Measurements from ENCODE around the gene TMEM150B.

The TMEM150B gene, protein sequence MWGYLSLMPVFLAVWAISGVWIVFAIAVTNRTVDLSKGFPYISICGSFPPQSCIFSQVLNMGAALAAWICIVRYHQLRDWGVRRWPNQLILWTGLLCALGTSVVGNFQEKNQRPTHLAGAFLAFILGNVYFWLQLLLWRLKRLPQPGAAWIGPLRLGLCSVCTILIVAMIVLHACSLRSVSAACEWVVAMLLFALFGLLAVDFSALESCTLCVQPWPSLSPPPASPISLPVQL

DNA sequence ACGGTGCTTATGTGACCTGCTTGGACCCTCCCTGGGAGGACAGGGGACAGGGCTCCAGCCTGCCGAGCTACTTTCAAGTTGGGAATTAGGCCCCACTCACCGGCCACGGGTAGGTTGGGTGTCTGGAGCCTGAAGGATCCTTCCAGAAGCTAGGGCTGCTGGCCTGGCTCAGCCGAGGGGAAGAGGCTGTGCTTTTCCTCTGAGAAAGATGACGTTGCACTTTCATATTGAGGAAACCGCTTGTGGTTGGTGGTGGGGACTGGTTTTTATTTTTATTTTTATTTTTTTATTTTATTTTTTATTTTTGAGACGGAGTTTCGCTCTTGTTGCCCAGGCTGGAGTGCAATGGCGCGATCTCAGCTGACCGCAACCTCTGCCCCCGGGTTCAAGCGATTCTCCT lies at the start of gene TMEM150B:
Gene TMEM150B (minus strand): TSS at position 170 of the 400 bp plus-strand sequence. CDS start 4,305 bp downstream, outside the sequence.
- peak; percentile 47 for DNase-seq

DNA sequence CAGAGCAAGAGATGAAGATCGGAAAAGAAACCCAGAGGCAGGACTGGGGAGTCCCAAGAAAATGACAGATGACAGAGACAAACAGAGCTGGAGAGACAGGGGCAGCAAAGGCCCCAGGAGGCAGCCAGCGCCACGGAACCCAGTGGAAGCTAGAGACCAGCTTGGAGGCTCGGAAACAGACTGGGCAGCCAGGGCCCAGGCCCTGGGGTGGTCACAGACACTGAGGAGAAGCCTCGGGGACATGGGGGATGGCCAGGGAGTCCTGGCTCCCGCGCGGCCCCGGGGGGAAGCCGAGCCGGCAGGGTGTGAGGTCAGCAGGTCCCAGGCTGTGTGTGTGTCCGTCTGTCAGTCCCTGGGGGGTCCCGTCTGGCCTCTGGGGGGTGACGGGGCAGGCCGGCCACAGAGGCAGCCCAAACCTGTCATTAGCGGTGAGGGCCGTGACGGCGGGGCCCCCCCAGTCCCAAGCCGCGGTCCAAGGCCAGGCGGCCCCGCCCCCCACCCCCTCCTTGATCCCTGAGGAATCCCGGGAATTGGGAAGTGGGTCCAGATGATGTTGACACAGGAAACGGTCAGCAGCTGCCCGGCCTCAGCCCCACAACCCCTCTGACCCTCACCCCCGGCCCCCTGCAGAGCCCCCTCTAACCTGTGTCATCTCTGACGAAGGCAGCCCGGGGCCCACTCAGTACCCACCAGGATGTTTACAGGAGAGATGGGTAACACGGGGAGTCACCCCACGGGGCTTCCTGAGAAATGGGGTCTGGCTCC lies 49.0 kb upstream of the TMEM150B start:
- DNase-seq = no peak

DNA sequence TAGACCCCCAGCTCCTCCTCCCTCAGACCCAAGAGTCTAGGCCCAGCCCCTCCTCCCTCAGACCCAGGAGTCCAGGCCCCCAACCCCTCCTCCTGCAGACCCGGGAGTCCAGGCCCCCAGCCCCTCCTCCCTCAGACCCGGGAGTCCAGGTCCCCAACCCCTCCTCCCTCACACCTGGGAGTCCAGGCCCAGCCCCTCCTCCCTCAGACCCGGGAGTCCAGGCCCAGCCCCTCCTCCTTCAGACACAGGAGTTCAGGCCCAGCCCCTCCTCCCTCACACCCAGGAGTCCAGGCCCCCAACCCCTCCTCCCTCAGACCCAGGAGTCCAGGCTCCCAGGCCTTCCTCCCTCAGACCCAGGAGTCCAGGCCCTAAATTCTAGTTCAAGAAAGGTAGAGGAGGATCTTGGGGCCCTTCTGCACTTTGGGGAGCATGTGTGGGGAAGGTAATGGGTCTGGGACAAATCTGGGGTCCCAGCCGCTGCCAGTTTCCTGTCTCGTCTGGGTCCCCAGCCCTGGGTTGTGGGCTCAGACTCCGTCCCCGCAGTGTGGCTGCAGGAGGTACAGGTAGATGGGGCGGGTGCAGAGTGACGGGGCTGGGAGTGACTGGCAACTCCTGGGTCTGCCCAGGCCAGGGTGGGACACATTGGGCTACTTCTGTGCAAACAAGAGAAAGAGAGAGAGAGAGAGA lies 48.3 kb upstream of the TMEM150B start:
- DNase-seq = no peak

DNA sequence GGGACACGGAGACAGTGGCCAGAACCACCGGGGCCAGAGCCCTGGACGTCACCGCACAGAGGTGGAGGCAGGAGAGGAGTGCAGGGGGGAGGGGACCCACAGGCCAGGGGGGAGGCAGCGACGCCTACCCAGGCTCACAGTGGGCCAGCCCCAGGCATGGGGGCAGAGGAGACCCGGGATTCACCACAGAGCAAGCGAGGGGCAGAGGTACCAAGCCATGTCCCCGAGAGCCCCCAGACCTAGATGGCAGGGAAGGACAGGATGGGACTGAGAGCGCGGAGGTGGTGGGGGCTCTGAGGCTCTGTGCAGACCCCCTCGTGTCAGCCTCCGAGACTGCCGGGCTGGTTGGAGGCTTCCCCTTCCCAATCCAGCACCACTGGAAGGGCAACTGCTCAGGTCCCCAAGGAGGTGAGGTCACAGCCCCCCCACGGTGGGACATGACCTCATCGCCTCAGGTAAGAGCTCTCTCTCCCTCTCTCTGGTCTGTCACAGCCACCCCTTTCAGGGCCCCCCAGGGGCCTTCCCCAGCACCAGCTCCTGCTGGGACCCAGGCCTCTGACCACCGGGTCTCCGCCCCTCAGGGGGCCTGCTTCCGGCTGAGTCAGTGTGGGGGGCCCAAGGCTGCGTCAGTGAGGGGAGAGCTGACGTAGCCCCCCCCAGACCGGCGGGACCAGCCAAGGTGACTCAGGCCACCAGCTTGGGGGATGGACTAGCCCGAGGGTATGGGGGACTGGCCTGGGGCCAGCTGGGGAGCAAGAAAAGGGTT lies 47.4 kb upstream of the TMEM150B start:
- DNase-seq = no peak

DNA sequence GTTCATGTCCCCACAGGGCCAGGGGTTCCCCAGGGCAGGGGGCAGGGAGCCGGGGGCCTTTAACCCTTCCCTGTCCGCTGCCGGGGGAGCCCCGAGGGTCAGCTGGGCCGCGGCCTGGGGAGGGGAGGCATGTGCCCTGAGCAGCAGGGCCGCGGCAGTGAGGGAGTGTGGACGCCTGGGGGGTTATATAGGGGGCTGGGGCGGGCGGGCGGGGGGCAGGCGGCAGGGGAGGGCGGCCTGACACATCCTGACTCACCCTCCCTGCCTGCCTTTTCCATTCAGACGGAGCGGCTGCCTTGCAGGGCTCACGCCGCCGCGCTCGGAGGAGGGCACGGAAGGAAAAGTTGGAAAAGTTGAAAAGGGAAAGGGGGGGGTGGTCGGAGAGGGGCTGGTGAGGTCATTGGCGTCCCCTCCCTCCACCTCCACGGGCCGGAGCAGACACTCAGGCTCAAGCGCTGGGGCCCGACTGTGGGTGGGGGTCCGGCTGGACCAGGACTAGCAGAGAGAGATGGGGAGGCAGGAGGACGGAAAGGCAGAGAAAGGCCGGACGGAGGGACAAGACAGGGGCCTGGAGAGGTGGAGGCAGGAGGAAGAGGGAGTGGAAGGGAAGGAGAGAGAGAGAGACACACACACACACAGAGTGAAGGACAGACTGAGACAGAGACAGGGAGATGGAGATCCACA lies 45.3 kb upstream of the TMEM150B start, which contains the start of gene IL11:
Gene IL11 (minus strand): TSS at position 159 of the 684 bp plus-strand sequence. CDS start 153 bp downstream, at position 6.
- DNase-seq = no peak

DNA sequence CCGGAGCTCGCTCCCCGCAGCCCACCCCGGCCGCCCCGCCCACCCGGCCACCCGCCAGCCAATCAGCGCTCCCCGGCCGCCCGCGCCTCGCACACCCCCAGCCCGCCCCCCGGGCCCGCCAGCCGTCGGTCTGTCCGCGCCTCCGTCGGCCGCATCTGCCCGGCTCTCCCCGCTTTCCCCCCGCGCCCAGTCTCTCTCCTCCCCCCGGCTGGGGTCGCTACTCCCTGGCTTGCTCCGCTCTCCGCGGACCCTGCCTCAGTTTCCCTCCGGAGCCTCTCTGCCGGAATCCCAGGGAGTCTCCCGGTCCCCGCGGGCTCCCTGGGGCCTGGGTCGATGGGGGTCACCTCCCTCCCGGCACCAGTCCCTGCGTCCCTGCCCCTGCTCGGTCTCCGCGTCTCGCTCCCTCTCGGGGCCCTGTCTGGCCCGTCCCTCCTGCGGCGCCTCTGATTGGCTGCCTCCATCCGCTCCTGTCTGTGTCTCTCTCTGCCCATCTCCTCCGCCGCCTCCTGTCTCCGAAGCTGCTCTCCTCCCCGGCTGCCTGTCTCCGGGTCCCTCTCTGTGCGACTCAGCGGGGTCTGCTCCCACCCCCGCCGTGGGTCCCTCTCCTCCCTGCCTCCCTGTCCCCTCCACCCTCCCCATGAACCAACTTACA lies 44.6 kb upstream of the TMEM150B start:
- no peak for DNase-seq

DNA sequence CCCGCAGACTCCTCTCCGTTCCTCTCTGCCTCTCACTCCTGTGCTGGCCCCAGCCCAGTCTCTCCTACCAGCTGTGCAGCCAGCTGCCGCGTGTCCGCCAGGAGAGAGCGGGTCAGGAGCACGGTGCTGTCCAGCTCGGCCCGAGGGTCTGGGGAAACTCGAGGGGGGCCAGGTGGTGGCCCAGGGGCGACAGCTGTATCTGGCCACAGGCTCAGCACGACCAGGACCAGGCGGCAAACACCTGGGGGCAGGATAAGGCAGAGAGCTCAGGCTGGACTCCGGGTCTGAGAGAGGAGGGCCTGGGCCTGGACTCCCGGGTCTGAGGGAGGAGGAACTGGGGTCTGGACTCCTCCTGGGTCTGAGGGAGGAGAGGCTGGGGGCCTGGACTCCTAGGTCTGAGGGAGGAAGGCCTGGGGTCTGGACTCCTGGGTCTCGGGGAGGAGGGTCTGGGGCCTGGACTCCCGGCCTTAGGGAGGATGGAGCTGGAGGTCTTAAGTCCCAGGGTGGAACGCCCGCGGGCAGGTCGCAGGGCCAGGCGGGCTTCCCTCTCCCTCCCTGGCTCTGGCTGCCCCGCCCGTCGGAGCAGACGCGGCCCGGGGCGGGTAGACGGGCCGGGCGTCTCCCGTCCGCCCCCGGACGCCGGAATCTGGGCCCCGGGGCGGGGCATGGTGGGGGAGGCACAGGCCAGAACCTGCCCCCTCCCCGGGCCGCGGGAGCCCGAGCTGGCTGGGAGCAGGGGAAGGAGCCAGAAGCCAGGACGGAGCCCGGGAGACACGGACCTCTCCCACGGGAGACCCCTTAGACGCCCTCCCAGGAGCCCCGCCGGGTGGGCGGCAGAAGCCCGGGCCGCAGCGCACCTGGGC lies 43.8 kb upstream of the TMEM150B start:
- no peak for DNase-seq

DNA sequence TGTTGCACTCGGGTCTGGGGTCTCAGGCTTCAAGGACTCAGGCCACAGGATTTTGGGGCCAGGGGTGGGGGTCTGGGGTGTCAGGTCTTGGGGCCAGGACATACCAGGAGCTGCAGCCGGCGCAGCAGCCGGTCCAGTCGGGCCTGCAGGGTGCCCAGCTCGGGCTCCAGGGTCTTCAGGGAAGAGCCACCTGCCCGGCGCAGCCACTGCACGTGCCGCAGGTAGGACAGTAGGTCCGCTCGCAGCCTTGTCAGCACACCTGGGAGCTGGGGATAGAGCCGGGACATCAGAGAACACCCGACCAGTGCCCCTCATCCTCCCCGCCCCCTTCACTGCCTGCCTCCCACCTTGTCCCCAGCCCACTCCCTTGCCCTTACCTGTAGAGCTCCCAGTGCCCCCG lies 43.0 kb upstream of the TMEM150B start:
- no peak for DNase-seq

DNA sequence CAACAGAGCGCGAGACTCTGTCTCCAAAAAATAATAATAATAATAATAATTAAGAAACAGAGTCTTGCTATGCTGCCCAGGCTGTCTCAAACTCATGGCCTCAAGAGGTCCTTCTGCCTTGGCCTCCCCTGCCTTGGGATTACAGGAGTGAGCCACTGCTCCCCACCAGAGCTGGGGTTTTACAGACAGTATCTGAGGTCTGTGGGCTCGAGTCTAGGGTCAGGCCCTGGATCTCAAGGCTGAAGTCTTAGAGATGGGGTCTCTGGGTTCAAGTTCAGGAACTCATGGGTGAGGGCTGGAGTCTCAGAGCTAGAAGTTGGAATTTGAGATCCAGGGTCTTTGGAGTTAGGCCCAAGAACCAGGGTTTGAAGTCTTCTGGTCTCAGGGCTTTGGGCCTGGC lies 41.6 kb upstream of the TMEM150B start:
- DNase-seq = no peak

DNA sequence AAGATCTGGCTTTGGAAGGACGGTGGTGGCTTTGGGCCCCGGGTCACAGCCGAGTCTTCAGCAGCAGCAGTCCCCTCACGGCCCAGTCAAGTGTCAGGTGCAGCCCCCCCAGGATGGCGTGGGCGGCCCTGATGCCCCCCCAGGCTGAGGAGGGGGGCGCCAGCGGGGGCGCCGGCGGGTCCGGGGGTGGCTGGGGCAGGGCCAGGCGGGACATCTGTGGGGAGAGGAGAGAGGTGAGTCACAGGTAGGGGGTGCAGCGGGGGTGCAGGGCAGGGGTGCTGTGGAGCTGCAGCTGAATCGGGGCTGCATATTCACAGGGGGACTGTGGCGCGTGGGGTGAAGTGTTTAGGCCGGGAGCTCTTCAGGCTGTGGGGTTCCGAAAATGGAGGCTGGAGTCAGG lies 40.8 kb upstream of the TMEM150B start:
- DNase-seq = no peak

DNA sequence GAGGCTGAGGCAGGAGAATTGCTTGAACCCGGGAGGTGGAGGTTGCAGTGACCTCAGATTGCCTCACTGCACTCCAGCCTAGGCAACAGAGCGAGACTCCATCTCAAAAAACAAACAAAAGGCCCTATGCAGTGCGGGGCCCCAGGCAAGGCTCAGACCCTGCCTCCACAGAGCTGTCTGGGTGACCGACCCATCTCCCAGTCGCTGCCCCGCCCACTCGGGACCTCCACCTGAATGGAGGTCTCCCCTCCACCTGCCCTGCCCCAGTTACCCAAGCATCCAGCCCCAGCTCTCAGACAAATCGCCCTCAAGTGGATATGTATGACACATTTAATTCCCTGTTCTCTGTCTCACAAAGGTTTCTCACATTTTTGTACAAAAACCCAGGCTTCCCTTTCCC lies 40.1 kb upstream of the TMEM150B start:
- no peak for DNase-seq

DNA sequence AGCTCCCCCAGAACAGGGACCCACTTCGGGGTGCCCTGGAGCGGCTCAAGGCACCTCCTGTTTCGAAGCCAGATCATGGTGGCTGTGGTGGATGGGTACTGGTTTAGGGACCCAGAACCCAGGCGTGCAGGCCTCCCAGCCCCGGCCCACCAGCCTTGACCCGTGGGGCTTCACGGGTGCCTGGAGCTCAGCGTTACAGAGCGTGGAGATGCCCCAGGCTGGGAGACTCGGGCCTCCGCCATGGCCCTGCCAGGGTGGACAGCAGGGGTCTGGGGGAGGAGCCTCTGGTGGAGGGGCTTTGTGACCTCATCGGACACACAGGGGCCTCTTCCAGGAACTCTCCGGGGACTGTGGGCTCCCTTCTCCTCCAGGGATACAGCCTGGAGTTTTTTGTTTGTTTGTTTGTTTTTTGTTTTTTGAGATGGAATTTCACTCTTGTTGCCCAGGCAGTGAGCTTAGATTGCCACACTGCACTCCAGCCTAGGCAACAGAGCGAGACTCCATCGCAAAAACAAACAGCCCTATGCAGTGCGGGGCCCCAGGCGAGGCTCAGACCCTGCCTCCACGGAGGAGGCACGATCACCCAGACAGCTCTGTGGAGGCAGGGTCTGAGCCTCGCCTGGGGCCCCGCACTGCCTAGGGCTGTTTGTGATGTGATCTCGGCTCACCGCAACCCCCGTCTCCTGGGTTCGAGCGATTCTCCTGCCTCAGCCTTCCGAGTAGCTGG lies 38.0 kb upstream of the TMEM150B start, which contains the start of gene GARIN5B:
Gene GARIN5B (minus strand): TSS at position 271 of the 727 bp plus-strand sequence. CDS start 194 bp downstream, at position 77.
- no peak for DNase-seq

DNA sequence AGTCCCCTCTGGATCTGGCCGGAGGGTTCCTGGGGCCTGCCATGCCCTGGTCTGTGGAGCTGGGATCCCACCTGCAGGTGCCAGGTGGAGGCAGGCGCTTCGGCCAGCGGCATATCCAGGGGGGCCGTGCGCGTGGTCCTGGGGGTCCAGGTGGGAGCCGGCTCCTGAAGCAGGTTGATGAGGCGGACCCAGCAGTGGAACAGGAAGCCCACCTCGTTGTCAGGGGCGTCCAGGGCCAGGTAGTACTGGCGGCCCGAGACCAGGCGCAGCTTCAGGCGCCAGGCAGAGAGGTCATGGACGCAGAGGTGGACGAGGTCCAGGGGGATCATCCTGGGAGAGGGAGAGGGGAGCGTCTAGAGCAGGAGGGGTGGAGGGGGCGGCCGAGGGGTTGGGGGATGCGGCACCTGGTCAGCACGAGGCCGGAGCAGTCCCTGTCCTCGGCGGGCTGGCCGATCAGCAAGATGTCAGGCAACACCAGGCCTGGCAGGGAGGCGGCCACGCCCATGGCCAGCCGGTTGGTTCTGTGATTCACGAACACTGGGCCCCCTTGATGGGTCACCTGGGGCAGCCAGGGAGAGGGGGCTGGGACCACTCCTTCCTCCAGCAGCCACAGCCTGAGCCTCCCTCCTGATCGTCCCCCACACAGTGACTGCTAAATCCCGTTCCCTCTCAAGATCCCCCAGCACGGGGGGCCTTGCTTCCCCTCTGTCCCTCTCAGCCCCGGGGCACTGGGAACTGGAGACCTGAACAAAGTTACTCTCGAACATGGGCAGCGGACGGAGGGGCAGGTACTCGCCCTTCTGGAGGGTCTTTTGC lies 37.2 kb upstream of the TMEM150B start:
- no peak for DNase-seq

DNA sequence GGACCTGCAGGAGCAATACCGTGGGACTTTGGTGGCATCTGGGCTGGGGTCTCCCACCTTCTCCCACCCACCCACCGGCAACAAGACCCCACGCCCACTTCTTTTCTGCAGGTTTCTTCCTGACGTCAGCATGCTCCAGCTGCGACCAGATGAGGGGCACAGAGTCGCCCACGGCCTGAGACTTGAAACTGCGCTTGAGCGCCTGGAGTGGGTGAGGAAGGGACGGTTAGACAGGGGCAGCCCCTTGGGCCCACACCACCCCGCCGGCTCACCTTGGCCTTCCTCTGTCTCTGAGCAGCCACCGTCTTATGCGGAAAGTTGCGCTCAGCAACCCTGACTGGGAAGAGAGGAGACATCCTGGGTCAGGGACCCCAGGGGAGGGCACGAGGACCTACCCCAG lies 35.8 kb upstream of the TMEM150B start:
- DNase-seq = no peak

DNA sequence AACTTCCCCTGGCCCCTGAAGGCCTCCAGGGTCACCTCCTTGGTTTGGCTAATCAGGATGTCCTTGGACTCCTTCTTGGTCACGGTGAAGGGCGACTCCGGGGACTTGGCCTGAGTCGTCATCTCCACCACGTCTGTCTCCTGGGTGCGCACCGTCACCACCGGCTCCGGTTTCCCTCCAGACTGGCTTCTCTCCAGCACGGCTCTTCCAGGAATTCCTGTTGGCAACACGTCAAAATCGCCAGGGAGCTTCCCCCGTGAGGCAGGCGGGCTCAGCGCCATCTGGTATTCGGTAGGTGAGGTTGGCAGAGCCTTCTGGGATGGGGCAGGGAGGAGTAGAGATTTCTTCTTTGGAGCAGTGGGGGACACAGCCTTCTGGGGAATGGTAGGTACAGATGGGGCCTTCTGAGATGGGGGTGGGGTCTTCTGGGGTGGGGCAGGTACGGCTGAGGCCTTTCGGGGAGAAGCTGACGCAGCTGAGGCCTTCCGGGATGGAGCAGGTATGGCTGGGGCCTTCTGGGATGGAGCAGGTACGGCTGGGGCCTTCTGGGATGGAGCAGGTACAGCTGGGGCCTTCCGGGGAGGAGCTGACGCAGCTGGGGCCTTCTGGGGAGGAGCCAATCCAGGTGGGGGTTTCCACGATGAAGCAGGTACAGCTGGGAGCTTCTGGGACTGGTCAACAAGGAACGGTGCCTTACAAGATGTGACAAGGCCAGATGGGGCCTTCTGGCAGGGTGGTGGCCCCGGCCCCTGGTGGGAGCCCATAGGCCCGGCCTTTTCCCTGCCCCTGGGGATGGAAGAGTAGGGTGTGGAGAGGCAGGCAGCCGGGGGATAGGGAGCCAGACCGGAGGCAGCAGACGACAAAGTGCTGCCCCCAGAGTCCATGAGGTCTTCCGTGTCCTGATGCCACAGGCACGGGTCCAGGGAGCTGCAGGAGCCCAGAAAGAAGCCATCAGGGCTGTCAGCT lies 34.1 kb upstream of the TMEM150B start:
- DNase-seq = no peak

DNA sequence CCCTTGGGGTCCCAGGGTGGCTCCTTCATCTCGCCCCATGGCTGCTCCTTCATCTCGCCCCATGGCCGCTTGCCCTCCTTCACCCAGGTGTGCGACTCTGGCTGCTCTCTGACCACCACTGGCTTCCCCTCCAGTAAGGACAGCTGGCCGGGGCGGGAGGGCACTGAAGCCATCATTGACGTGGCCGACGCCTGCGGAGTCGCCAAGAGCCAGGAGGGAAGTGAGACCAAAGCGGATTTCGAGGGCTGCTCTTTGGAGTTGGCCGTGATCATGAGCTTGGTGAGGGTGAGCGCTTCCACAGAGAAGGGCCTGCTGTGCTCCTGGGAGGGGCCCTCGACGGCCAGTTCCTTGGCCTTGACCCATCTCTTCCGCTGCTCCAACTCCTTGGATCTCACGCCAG lies 33.4 kb upstream of the TMEM150B start:
- DNase-seq = no peak

DNA sequence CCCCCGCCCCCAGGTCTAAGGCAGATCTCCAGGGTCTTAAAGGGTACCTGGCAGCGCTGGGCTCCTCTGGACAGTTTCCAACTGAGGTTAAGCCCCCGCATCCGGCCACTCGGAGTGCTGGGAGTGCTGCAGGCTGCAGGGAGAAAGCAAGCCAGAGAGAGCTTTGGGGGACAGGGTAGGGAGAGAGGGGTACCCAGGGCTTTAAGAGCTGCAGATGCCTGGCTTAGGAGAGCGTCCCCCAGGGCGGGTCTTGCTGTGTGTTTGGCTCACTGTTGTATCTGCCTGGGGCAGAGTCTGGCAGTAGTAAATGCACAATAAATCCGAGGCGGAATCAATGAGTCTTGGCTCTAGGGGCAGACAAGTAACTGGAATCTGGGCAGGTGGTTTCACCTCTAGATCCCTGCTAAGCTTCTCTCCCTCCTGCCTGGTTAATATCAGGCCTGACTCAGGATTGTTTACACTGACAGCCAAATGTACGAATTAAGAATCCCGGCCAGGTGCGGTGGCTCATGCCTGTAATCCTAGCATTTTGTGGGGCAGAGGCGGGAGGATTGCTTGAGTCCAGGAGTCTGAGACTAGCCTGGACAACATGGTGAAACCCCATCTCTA lies 30.2 kb upstream of the TMEM150B start:
- no peak for DNase-seq

All from GDM1 (cell line).